ENCODE results near the gene EML4. TPM values are rescaled to one million over a fixed set of nuclear protein-coding genes. Genes with fewer than 3 reads are reported as not detected.

EML4 gene
- total and polyA plus RNA-seq, 2 of the 13 experiments (the other 11 are each of a cell fraction or from before 2014, with no cell fraction given) = 243 to 476 TPM

DNA sequence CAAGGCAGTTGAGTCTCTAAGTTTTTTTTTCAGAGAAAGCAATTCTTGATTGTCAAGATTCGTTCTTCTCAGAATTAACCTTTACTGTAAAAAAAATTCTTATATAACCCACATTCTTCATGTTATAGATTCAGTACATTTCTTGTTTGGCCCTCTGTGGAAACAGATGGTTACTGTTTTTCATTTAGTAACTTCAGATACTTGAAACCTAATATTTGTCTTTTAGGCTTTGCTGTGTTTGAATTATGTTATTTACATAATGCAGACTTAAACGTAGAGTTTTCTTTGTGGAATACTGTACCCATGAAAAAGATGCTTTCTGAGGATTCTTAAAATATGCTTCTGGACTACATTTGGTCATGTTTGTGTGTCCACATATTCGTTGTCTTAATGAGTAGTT is 48.2 kb downstream of the EML4 start:
- CTCF ChIA-PET (ENCODE audit: low intra/inter-chr PET ratio, low total read pairs) = no interaction called here
- H3K36me3 ChIP-seq (replicated peaks in 1 of 2; ENCODE audit: control insufficient read depth in 1 of 2, insufficient read depth in 2 of 2, low read length in 2 of 2) = peaks cover 11 to 48% of the 10 kb centered on the region in 2 experiments
- ATAC-seq = no peak
- H3K27ac ChIP-seq (ENCODE audit: extremely low read length, insufficient read depth, low read length) = peak overlapping the region; percentile 10
- no peak for FAIRE-seq
- no peaks in the 10 kb centered on the region for H3K9me3 ChIP-seq (ENCODE audit: low read length)
- no peak overlapping the region for H2AFZ ChIP-seq (ENCODE audit: low read length)
- H4K20me1 ChIP-seq (ENCODE audit: insufficient read depth, low read length) = peaks cover 99% of the 10 kb centered on the region
- H3K4me1 ChIP-seq (ENCODE audit: insufficient read depth, low read length) = peaks cover 100% of the 10 kb centered on the region
- peaks cover 99% of the 10 kb centered on the region for H3K79me2 ChIP-seq (ENCODE audit: insufficient read depth, low read length)
- in situ Hi-C loops (cut with HindIII; ENCODE audit: extremely low pct_ligation_motif_present, low pct_unique_long_range_greater_than_20kb) (no loop called here), intact Hi-C loops (cut with micrococcal nuclease; ENCODE audit: unreplicated experiment) (no loop called here)
- no peak overlapping the region for H3K4me3 ChIP-seq (replicated peaks in 1 of 3; ENCODE audit: insufficient read depth in 1 of 3, low read depth in 2 of 3, low read length in 3 of 3)
- H3K4me2 ChIP-seq (ENCODE audit: low read depth, low read length) = peak overlapping the region; percentile 3; the same call in 1 of the 2 replicates
- POLR2A ChIA-PET = interaction anchor here (1.8 to 3.1 kb wide), 2 partner anchors 81 to 112 kb away, joined by 5 to 13 read pairs; no protein-coding TSS in a partner anchor
- DNase-seq (ENCODE audit: low spot score) = peak; percentile 28
- no TSS peak for BruUV-seq (replicated peaks)
- H3K9ac ChIP-seq (ENCODE audit: insufficient read depth, low read depth, low read length) = no peak overlapping the region
- no peaks in the 10 kb centered on the region for H3K27me3 ChIP-seq (ENCODE audit: control insufficient read depth in 1 of 2, insufficient read depth in 2 of 2, low read length in 2 of 2)
- WGBS (ENCODE audit: low lambda C conversion rate) = 31% methylated on average over 3 of the region's 3 CpGs
- TF ChIP-seq, protein P1, sequence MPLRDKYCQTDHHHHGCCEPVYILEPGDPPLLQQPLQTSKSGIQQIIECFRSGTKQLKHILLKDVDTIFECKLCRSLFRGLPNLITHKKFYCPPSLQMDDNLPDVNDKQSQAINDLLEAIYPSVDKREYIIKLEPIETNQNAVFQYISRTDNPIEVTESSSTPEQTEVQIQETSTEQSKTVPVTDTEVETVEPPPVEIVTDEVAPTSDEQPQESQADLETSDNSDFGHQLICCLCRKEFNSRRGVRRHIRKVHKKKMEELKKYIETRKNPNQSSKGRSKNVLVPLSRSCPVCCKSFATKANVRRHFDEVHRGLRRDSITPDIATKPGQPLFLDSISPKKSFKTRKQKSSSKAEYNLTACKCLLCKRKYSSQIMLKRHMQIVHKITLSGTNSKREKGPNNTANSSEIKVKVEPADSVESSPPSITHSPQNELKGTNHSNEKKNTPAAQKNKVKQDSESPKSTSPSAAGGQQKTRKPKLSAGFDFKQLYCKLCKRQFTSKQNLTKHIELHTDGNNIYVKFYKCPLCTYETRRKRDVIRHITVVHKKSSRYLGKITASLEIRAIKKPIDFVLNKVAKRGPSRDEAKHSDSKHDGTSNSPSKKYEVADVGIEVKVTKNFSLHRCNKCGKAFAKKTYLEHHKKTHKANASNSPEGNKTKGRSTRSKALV (CRISPR knock-in tag; IDR thresholded peaks at IDR 0.05) = 0 out of 2 replicates have a peak, but pooled peaks have one; percentile 24
- TF ChIP-seq, protein P2, sequence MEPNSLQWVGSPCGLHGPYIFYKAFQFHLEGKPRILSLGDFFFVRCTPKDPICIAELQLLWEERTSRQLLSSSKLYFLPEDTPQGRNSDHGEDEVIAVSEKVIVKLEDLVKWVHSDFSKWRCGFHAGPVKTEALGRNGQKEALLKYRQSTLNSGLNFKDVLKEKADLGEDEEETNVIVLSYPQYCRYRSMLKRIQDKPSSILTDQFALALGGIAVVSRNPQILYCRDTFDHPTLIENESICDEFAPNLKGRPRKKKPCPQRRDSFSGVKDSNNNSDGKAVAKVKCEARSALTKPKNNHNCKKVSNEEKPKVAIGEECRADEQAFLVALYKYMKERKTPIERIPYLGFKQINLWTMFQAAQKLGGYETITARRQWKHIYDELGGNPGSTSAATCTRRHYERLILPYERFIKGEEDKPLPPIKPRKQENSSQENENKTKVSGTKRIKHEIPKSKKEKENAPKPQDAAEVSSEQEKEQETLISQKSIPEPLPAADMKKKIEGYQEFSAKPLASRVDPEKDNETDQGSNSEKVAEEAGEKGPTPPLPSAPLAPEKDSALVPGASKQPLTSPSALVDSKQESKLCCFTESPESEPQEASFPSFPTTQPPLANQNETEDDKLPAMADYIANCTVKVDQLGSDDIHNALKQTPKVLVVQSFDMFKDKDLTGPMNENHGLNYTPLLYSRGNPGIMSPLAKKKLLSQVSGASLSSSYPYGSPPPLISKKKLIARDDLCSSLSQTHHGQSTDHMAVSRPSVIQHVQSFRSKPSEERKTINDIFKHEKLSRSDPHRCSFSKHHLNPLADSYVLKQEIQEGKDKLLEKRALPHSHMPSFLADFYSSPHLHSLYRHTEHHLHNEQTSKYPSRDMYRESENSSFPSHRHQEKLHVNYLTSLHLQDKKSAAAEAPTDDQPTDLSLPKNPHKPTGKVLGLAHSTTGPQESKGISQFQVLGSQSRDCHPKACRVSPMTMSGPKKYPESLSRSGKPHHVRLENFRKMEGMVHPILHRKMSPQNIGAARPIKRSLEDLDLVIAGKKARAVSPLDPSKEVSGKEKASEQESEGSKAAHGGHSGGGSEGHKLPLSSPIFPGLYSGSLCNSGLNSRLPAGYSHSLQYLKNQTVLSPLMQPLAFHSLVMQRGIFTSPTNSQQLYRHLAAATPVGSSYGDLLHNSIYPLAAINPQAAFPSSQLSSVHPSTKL (CRISPR knock-in tag; IDR thresholded peaks at IDR 0.05) = peak; percentile 38; the same call in 1 of the 2 replicates
- TF ChIP-seq, protein P3, sequence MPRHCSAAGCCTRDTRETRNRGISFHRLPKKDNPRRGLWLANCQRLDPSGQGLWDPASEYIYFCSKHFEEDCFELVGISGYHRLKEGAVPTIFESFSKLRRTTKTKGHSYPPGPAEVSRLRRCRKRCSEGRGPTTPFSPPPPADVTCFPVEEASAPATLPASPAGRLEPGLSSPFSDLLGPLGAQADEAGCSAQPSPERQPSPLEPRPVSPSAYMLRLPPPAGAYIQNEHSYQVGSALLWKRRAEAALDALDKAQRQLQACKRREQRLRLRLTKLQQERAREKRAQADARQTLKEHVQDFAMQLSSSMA (CRISPR knock-in tag; IDR thresholded peaks at IDR 0.05) = no peak
- TF ChIP-seq ZNF614 (CRISPR knock-in tag; IDR thresholded peaks at IDR 0.05; ENCODE audit: borderline replicate concordance) = no peak
- TF ChIP-seq NCOA2 (CRISPR knock-in tag; IDR thresholded peaks at IDR 0.05) = 0 out of 2 replicates have a peak, but pooled peaks have one; percentile 54
- TF ChIP-seq ZFP62 (CRISPR knock-in tag; IDR thresholded peaks at IDR 0.05) = no peak
- TF ChIP-seq ZNF354B (CRISPR knock-in tag; IDR thresholded peaks at IDR 0.05) = no peak
- TF ChIP-seq NR2F6 (IDR thresholded peaks at IDR 0.05) = 0 out of 2 replicates have a peak, but pooled peaks have one; percentile 11
- TF ChIP-seq NR2F6 (CRISPR knock-in tag; IDR thresholded peaks at IDR 0.05) = no peak
- TF ChIP-seq, protein P4, sequence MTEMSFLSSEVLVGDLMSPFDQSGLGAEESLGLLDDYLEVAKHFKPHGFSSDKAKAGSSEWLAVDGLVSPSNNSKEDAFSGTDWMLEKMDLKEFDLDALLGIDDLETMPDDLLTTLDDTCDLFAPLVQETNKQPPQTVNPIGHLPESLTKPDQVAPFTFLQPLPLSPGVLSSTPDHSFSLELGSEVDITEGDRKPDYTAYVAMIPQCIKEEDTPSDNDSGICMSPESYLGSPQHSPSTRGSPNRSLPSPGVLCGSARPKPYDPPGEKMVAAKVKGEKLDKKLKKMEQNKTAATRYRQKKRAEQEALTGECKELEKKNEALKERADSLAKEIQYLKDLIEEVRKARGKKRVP (CRISPR knock-in tag; IDR thresholded peaks at IDR 0.05) = 0 out of 4 replicates have a peak, but pooled peaks of 1 of the 2 experiments have one; percentile 11
- peak; percentile 86 for TF ChIP-seq BCL6 (CRISPR knock-in tag; IDR thresholded peaks at IDR 0.05)
- TF ChIP-seq SOX13 (IDR thresholded peaks at IDR 0.05) = no peak
- TF ChIP-seq SOX13 (CRISPR knock-in tag; conservative IDR thresholded peaks at IDR 0.05 in 1 of 2, IDR thresholded peaks at IDR 0.05 in 1 of 2) = peak in 1 of 2 experiments; percentile 52; a peak in 1 of 4 replicates
- no peak for TF ChIP-seq ZFP36L1 (CRISPR knock-in tag; IDR thresholded peaks at IDR 0.05)
- peak; percentile 27; the same call in 1 of the 2 replicates for TF ChIP-seq HMG20A (CRISPR knock-in tag; IDR thresholded peaks at IDR 0.05; ENCODE audit: borderline replicate concordance)
- 0 out of 2 replicates have a peak, but pooled peaks have one; percentile 6 for TF ChIP-seq KAT8 (CRISPR knock-in tag; IDR thresholded peaks at IDR 0.05)
- TF ChIP-seq, protein P5, sequence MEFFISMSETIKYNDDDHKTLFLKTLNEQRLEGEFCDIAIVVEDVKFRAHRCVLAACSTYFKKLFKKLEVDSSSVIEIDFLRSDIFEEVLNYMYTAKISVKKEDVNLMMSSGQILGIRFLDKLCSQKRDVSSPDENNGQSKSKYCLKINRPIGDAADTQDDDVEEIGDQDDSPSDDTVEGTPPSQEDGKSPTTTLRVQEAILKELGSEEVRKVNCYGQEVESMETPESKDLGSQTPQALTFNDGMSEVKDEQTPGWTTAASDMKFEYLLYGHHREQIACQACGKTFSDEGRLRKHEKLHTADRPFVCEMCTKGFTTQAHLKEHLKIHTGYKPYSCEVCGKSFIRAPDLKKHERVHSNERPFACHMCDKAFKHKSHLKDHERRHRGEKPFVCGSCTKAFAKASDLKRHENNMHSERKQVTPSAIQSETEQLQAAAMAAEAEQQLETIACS (CRISPR knock-in tag; IDR thresholded peaks at IDR 0.05) = no peak

All from HepG2 (cell line).